Measurements from ENCODE around the gene SND1.
A peak's percentile ranks its signal among the peaks of the same experiment; 100 is the strongest.

Gene SND1

DNA sequence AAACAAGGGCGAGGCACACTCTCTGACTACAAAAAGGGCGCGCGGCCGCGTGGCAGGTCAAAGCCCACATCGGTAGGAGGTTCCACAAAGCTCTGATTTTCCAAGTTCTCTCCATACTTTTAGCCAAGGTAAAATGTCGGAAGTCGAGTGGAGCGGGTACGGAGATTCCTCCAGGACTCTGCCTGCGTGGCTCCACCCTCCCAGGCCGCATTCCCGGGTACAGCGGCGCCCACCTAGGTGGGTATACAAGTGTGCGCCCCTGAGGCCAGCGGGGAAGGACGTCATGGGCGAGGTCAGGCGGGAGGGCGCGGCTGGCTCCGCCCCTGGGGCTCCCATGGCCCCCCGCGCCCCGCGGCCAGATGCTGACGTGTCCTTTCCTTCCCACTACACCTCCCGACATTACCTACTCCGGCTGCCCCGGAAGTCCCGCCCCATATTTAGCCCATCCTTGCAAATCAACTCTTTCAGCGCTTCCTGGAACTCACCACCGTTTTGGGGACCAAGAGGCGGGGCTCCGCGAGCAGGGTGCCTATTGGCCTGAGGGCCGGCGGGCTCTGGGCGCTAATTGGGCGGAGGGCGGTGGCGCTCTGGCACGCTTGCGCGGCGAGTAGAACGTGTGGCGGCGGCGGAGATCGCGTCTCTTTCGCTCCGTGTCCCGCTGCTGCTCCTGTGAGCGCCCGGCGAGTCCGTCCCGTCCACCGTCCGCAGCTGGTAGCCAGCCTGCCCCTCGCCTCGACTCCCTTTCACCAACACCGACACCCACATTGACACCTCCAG lies at the start of gene SND1:
Gene SND1, plus strand, starts transcription at position 639 of the 777 bp plus-strand sequence. CDS start 180 bp downstream, outside the sequence.
- peak; percentile 100 for DNase-seq

DNA sequence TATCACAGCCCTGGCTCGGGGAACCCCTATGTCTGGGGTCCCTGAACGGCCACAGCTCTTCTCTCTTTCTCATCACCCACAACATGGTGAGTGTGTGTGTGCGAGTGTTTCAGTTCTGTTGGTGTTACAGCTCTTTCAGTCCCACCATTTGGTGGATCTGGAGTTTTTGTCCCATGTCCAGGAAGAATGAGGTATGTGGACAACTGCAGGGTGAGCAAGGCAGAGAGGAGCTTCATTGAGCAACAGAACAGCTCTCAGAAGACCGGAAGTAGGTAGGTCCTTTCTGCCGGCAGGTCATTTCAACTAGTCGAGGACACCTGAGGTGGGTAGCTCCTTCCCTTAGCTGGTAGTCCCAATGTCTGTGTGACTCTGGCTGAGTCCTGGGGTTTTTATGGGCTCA lies 43.5 kb upstream of the SND1 start:
- DNase-seq = no peak

DNA sequence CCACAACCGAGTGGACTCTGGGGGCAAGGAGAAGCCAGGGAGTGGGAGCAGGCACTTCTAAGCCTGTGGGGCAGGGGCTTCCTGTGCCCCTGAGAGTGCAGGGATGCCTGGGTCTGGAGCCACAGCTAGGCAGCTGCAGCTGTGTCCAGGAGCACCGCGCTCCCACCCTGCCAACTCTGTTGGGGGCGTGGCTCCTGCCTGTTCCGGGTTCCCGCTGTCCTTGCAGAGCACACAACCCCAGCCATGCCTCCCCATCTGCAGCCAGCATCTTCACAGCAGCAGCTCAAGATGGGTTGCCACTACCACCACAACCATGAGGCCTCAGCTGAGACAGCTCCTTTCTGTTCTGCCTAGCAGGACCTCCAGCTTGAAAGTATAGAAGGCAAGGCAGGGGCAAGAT lies 42.7 kb upstream of the SND1 start:
- no peak for DNase-seq

DNA sequence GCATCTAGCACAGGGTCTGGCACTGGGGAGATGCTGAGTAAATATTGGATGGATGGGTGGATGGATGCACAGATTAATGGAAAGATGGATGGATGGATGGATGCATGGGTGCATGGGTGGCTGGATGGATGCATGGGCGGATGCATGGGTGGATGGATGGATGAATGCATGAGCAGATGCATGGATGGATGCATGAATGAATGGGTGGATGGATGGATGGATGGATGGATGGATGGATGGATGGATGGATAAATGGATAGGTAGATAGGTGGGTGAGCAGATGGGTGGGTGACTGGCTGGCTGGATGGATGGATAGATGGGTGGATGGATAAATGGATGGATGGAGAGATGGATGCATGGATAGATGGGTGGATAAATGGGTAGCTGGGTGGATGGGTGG lies 39.7 kb upstream of the SND1 start:
- DNase-seq = no peak

DNA sequence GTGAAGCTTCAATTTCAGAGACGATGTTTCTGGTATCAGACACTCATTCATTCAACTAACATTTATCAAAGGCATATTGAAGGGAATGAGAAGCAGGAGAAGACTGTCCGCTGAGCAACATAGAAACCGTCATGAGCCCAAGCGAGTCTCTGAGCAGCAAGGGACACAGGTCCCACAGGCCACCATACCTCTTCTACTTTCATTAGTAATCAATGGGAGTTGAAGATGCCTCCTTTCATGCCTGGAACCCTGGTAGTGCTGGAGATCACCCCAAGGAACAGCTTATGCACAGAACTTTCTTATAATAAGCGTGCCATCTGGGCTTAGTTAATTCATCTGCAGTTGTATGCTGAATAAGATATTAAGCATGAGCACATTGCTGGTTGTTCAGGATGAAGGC lies 35.3 kb upstream of the SND1 start:
- DNase-seq = no peak

DNA sequence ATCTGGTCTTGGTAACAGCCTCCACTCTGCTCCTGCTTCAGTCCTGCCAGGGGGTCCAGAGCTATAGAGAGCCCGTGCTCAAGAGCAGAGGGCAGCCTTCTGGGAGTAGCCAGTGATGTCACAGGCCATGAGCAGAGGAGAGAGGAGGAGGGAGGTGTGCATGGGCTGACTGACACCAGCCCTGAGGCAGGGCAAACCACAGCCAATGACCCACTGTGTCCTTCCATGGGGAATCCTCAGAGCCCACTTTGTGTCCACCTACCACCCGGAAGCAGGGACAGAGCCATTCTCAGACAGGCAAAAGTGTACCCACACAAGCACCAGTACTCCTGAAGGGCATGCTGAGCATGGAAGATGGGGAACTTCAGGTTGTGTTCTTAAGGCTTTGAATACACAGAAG lies 34.0 kb upstream of the SND1 start, which contains the start of gene PAX4:
Gene PAX4, minus strand, starts transcription at position 101 of the 400 bp plus-strand sequence. CDS start 2,214 bp downstream, outside the sequence.
- DNase-seq = no peak

DNA sequence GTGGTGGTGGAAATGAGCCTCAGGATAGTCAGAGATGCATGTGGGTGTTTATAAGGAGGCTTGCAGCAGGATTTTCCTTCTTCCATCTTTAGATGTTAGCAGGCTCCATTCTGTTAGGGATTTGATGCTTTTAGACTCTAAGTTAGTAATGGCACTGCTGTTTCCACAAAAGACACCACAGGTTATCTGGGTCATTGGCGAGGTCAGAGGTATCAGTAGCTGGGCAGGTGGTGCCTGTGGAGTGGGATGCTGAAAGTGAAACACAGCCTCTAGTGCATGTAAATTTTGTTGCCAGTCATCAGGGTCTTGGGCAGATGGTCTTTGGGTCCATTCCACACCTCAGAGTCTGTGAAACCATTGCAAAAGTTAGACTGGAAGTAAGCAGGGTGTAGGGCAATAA lies 33.2 kb upstream of the SND1 start:
- DNase-seq = no peak

DNA sequence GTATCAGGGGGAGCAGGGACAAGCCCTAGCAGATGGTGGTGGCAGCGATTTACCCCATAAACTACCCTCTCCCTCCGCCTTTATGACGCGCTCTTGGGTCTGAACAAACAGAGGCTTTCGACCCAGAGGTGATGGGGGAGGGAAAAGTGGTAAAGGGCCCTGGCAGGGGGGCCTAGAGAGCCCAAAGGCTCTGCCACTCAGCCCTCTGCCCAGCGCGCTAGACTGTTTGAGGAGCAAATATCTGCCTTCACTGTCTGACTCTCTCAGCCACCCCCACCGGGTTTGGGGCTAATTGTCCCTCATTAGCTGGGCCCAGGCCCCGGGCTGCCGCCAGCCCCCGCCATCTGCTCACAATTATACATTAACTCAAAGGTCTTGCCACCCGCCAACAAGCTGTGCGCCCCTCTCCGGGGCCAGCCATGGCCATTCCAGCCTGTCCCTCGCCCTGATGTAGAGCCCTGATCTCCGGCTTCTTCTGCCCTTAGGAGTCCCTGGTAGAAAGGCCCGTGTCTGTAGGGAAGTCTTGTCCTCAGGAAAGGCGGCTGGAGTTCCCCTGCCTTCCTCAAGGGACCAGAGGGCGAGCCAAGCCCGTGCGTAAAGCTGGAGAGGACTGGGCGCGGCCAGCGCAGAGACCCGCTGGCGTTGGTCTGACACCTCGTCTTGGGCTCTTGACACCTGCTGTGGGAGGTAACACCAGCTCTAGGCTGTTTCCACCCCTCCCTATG lies 32.2 kb upstream of the SND1 start:
- no peak for DNase-seq

DNA sequence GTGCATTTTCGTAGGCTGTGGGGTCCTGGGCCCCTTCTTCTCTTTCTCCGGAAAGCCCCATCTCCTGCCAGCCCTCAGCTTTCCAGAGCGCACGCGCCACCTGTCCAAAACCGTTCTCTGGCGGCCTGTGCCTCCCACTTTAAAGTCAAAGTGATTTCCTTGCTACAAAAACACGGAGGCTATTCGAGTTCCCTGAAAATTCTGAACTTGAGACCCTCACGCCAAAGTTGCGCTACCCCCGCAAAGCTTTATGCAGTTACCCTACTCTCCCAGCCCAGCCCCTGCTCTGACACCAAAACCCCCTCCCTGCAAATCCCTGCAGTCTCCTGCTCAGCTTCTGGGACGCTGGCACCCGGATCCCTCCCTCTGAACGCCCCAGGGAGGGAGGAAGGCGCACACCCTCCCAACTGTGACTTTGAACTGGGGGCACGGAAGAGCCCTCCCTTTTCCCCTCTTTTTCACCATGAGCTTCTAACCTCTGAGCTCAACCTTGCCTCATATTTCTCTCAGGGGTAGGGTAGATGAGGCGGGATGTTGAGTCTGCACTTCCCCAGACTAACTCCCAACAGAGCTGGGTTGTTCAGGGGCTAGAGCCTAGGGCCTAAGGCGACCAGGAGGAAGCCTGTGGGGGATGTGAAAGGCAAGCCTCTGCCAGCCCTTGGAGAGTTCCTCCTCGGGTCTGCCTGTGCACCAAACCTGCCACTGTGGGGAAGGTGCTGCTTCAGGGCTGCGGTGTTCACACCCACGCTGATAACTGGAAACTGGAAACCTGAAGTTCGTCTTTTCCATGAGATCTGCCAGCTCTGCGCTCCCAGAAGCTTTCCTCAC lies 31.4 kb upstream of the SND1 start:
- DNase-seq = no peak

DNA sequence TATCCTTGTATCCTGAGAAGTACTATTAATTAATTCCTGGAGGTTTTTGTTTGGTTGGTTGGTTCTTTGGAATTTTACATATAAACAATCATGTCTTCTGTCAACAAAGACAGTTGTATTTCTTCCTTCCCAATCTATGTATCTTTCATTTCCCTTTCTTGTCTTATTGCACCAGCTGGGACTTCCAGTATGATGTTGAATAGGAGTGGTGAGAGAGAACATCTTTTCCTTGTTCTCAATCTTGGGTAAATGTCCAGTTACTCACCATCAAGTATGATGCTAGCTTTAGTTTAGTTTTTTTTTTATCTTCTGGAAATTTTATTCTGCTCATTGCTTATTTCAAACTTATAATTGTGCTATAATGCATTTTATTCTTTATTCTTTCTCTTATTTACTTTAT lies 26.7 kb upstream of the SND1 start:
- no peak for DNase-seq

DNA sequence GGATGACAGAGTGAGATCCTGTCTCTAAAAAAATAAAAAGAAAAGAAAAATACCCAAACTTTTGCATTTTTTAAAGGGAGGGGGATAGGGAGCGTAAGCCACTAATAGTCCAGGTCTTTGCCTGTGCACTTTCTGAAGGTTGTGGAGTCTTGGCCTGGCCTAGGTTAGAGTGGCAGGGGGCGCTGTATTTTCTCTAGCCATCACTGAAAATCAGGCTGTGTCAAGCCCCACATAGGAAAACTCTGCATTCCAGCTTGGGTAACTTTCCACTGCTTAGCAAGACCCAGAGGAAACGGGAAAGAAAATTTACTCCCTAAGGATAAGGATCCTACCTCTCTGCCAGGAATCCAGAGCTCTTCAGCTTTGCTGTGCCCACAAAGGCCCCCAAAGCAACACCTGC lies 23.5 kb upstream of the SND1 start:
- no peak for DNase-seq

DNA sequence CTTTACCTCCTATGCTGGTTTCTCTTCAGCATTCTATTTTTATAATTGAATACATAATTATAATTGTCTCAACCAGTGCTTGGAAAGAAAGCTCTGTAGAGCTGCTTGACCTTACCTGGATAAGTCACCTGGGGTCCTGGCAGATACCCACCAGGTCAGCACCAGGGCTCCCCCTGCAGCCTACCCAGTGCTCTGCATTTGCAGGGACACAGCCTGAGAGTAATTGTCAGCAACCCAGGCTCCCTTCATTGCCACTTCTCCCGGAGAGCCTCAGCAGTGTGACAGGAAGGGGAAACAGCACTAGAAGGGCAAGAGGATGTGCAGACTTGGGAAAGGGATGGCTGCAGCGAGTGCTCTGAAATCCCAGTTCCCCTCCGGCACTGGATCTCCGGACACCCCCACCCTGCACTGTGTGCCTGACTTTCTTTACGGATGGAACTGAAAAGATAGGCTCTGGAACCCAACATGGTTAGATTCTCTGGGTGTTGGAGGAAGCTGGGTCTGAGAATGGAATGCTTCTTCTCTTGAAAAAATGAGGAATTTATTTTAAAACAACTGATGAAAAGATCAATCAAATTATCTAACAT lies 22.6 kb upstream of the SND1 start:
- no peak for DNase-seq

DNA sequence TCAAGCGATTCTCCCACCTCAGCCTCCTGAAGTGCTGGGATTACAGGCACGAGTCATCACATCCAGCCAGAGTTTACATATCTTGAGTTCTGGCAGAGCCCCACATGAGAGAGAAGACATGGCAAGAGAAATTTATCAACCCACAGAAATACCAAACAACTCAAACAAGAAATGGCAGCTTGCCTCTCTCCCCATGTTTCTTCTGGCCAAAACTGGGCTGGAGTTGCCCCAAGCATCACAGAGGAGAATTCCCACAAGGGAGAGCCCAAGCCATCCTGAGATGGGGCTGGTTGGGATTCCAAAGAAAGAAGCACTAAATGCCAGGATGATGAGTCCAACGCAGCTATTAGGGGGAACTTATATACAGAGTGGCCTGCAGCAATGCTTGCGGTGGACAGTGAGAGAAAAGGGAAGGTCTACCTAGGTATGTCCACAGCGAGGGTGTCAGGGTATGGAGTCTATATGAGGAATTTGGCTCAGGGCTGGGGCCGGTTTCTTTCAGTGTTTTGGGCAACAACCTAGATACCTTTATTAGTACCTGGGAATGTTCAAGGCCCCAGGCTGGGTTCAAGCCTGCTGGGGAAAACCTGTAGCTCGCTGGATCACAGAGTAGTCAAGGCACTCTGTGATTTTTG lies 19.6 kb upstream of the SND1 start:
- no peak for DNase-seq

DNA sequence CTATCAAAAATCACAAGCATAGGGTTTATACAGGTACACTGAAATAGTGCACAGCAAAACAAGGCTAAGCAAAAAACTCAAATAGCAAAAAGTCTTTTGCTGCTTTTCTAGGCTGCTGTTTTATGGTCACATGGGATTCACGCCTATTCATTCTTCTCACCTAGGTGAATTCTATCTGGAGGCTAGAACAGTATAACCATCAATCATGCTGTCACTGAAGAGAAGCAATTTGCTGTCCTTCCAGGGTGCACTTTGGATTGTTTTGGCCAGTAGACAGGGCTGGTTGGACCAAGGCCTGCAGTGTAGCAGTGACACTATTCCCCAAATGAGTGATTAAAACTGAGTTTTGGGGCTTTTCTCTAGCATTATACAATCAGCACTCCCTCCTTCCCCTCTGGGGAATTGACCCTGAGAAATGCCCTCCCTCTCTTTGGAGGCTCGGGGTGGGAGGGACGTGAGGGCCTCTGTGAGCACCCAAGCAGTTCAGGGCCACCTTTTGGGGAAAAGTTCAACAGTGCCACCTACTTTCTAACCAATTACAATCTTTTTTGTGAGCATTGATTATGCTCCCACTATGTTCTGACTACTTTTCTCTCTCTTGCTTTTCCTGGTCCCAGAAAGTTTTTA lies 16.2 kb upstream of the SND1 start:
- no peak for DNase-seq

DNA sequence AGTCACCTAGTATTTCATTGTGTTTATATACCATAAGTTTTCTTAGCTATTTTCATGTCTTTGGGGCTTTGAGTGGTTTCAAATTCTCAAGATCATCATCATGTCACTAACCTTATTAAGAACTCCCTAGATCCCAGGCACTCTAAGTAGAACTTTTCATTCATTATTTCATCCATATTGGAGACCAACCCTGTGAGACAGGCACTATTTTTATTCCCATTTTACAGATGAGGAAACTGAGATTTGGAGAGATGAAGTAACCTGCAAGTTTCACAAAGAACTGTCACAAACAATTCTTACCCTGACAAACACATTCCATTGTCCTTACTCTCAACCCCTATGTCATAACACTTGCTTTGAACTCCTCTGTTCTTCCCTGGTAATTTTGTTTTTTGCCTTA lies 13.8 kb upstream of the SND1 start:
- DNase-seq = no peak

DNA sequence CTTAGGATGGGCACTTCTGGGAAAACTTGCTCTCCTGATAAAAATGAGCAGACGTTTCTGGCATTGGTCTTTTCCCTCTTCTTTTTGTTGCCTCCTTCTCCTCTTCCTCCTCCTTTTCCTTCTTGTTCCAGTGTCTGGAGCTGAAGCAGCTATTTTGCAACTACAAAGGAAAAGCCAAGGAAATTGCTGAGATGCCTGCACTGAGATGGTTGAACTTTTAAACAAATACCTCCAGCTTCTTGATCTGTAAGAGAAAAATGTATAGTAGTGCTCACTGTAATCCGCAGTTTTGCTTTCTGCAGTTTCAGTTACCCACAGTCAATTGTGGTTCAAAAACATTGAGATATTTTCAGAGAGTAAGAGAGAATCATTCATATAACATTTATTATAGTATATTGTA lies 7.5 kb upstream of the SND1 start:
- DNase-seq = no peak

DNA sequence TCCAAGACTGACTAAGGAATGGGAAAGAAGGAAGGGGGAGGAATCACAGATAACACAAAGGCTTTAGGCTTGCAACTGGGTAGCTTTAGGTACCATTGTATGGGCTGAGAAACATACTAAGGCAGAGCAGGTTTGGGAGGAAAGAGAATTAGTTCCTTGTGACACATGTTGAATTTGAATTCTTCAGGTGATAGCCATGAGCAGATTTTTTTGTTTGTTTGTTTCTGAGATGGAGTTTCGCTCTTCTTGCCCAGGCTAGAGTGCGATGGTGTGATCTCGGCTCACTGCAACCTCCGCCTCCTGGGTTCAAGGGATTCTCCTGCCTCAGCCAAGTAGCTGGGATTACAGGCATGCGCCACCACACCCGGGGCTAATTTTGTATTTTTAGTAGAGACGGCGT lies 4.4 kb upstream of the SND1 start:
- DNase-seq = no peak

DNA sequence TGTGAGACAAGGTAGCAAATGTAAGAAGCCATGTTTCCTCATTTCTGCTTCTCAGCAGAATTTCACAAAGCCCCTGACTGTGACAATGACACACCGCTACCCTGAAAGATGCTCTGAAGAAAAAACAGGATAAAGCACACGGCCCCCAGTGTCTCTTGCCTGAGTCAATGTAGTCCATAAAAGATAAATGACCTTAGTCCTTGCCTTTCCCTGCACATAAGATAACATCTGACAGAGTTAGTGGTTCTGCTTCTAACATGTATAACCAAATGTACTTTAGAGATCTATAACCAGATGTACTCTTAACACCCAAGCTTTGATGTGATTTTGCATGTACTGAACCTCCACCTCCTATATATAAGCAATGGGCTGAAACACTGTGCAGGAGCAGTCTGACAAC lies 3.0 kb upstream of the SND1 start:
- DNase-seq = no peak

DNA sequence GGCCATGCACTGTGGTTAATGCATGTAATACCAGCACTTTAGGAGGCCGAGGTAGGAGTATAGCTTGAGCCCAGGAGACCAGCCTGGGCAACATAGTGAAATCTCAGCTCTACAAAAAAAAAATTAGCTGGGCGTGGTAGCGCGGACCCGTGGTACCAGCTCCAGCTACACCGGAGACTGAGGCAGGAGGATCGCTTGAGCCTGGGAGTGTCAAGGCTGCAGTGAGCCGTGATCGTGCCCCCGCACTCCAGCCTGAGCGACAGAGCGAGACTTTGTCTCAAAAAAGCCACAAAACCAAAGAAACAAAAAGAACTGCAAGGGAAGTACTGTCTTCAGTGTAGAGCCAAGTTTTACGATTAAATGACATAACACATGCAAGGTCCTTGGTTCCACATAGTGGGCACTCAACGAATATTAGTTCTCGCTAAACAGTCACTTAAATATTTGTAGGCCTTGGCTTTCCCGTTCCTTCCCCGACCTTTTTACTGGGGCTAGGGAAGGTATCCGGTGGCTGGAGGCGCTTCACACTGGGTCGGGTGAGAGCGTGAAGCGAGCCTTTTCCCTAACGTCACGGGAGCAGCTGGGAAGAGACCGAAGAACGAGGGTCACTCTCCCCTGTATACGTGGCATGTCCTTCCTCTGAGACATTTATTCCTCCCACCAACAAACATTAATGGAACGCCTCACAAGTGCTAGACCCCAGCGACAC lies 993 bp upstream of the SND1 start:
- DNase-seq = no peak

DNA sequence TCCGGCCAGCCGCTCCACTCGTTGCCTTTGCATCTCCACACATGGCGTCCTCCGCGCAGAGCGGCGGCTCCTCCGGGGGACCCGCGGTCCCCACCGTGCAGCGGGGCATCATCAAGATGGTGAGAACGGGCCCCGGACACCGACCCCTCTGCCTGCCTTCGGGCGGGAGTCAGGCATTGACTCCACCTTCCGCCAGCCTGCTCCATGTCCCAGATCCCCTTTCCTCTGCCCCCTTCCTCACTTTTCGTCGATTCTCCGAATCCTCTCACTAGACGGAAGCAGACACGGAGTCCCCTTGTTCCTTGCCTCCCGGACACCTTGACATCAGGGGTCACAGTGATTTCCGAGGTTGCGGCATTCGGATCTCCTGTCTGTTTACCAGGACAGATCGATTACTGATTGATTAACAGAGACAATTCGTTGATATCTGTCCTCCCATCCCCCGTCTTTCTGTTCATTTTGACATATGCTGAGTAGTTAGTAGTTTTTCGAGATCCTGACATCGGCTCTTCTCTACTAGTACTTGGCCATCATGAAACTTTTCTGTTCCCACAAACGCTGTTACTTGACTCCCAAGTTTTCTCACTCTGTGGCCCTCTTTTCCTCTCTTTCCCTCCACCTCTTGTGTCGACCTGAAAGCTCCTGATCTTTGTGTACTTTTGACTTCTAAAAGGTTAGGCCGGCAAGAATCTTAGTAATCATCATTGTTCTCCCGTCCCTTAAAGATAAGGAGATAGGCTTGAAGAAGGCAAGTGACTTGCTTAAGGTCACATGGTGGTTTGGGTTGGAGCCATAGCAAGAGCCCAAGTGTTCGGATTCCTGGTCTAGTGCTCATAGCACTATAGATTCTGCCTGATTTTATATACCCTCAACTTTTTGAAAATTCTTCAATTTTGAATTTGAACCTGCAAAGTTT lies 597 bp downstream of the SND1 start:
- no peak for DNase-seq

Data from CD4-positive, alpha-beta T cell treated with Interleukin-15 for 1 hour (primary cell).